Motor neuron (in vitro differentiated cells): Measurements from ENCODE around the gene PRLR. TPM values are rescaled to one million over a fixed set of nuclear protein-coding genes. Genes with fewer than 3 reads are reported as not detected.
"Not testable (repeated sequence)": the region's sequence is repeated elsewhere in the genome, so short reads cannot be mapped to it uniquely, and the experiment has no call there.

Experiments used
- ATAC-seq, 8 experiments: fragments of 200-7000 bp; cut with Tn5 transposase; replicated peaks in 6 of 8; 2 replicates each; pipeline ENCODE4 v1.8.0; 2021; ENCODE audit warnings: mild to moderate bottlenecking in 8 of 8, moderate library complexity in 8 of 8
- H3K27ac ChIP-seq, 2 donors: fragments of 250-450 bp; sonication (Bioruptor Pico); 2 replicates each; pipeline ENCODE4 v1.9.0; 2021; ENCODE audit warnings: antibody characterized with exemption in 2 of 2, mild to moderate bottlenecking in 2 of 2, moderate library complexity in 1 of 2
- H3K4me1 ChIP-seq, 2 donors: fragments of 250-450 bp; sonication (Bioruptor Pico); replicated peaks in 1 of 2; 2 replicates each; pipeline ENCODE4 v1.6.1; 2021; ENCODE audit warnings: antibody characterized with exemption in 2 of 2, mild to moderate bottlenecking in 2 of 2, moderate library complexity in 1 of 2
- H3K4me3 ChIP-seq, 5 donors: fragments of 250-450 bp; sonication (Bioruptor Pico); 2 replicates each; pipeline ENCODE4 v1.9.0; 2021; ENCODE audit warnings: antibody characterized with exemption in 5 of 5, mild to moderate bottlenecking in 5 of 5, moderate library complexity in 4 of 5
- WGBS, 10 experiments: fragments of 450-650 bp; shearing (Covaris generic); methylation state at CpG; one replicate each; pipeline ENCODE4 v1.0.0; 2022; 5-methylcytosine and 5-hydroxymethylcytosine counted together
- in situ Hi-C, 9 experiments: fragments of 400-800 bp; cut with MboI; loops; one replicate each; pipeline ENCODE4 v1.15.0; 2021; ENCODE audit warnings: low sequenced_read_pairs in 9 of 9, low pct_unique_long_range_greater_than_20kb in 2 of 9; ENCODE audit not compliant: unreplicated experiment in 9 of 9
- total RNA-seq, 8 experiments: library from RNA; unstranded; fragments of 300-600 nt; gene quantifications; 2 replicates each; pipeline versions ENCODE4 v1.2.3 to v1.2.4, GENCODE V29; 2022

The PRLR gene
- total RNA-seq, 8 experiments from 2014 or later: 0.22 to 6.6 (median 1.2) TPM

DNA sequence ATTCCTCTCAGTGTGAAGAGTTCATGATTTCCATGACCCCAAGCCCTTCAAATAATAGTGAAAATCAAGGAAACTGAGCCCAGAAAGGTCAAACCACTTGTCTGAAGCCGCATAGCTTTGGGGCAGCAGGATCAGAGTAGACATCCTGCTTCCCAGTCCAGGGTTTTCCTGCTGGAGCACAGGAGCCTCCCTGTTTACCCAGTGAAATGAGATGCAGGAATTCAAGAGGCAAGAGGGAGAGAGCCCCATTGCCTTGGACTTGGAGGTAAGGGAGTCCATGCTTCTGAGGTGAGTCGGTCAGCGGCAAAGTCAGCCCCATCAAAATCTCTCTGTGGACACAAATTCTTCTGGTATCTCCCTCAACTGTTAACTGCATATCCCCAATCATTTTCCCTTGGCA is 42.7 kb downstream of the PRLR start:
- in situ Hi-C loops: loop anchor here in 3 of 9 experiments (10.0 to 25.0 kb wide), 2 partner anchors 93 to 100 kb away; no protein-coding TSS in a partner anchor
- not testable (repeated sequence) for H3K4me3 ChIP-seq, H3K27ac ChIP-seq, H3K4me1 ChIP-seq
- WGBS, 10 experiments: 80 to 100% (median 100%) methylated on average over 1 to 3 of the region's 3 CpGs; no CpG with 5 or more reads in 7 of the 10 experiments
- ATAC-seq: peak in 1 of 8 experiments; percentile 62

DNA sequence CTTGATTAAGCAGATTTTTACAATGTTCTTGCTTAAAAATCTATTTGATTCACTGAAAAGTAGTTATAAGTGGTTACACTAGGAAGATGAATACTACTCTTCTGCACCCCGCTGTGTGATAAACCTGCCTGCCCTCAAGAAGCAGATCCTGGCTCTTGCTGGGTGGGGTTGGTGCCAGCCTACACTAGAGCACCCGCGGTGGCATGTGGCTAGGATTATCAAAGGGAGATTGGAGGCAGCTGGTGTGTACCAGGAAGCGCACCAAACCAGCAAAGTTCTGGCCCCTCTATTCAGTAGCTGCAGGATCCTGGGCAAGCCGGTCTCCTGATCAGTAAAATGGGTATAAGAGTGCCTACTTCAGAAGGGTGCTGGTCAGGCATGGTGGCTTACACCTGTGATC is 43.5 kb downstream of the PRLR start:
- Histone ChIP-seq H3K4me1 (no peaks in the 10 kb centered on the region), H3K27ac (no peak overlapping the region), H3K4me3 (no peak overlapping the region)
- 75 to 100% (median 92%) methylated on average over 1 to 4 of the region's 5 CpGs; no CpG with 5 or more reads in 5 of the 10 experiments for WGBS, 10 experiments
- no peak for ATAC-seq
- in situ Hi-C loops: loop anchor here in 3 of 9 experiments (10.0 to 25.0 kb wide), 2 partner anchors 92 to 99 kb away; no protein-coding TSS in a partner anchor

DNA sequence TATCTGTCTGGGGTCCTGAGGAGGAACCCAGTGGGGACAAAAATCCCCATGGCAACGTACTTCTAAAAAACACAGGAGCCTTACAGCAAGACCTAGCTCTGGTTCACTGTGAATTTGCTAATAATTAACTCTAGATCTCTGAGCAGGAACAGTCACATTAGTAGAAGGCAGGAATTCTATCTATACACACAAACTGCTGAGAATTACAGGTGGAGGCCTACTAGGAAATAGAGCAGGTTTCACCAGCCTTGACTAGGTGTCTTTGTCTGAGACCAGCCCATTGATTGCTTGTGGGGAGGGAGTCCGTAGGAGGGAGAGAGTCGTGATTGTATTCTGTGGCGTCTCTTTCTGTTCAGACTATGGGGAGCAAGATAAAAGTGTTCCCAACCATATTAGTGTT is 44.8 kb downstream of the PRLR start:
- H3K27ac ChIP-seq: no peak overlapping the region
- H3K4me1 ChIP-seq: no peaks in the 10 kb centered on the region
- 67 to 100% (median 80%) methylated on average over 1 to 4 of the region's 4 CpGs; no CpG with 5 or more reads in 3 of the 10 experiments for WGBS, 10 experiments
- in situ Hi-C loops: loop anchor here in 3 of 9 experiments (10.0 to 25.0 kb wide), 2 partner anchors 91 to 98 kb away; no protein-coding TSS in a partner anchor
- H3K4me3 ChIP-seq: no peak overlapping the region
- ATAC-seq: no peak

DNA sequence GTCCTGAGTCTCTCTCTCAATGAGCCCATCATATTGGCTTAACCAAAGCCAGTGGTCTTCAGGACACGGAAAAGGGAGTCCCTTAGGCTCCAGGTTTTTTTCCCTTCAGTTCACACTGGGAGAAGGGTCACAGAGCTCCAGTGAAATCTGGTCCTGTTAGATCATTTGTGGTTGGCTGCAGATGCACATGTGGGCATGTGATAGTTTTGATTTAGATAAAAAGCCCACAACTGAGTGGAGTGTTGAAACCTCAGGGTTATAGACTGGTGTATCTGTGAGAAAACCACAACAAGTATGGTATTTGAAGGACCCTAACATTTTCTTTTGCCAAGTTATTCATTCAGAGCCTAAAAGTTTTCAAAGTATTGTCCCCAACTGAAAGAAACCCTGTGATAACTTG is 46.7 kb downstream of the PRLR start:
- 80 to 100% methylated on average over 1 of the region's 1 CpG; no CpG with 5 or more reads in 8 of the 10 experiments for WGBS, 10 experiments
- H3K4me1 ChIP-seq: no peaks in the 10 kb centered on the region
- H3K4me3 ChIP-seq: no peak overlapping the region
- no peak for ATAC-seq
- no peak overlapping the region for H3K27ac ChIP-seq
- in situ Hi-C loops: loop anchor here in 3 of 9 experiments (10.0 to 25.0 kb wide), 2 partner anchors 89 to 96 kb away; no protein-coding TSS in a partner anchor

DNA sequence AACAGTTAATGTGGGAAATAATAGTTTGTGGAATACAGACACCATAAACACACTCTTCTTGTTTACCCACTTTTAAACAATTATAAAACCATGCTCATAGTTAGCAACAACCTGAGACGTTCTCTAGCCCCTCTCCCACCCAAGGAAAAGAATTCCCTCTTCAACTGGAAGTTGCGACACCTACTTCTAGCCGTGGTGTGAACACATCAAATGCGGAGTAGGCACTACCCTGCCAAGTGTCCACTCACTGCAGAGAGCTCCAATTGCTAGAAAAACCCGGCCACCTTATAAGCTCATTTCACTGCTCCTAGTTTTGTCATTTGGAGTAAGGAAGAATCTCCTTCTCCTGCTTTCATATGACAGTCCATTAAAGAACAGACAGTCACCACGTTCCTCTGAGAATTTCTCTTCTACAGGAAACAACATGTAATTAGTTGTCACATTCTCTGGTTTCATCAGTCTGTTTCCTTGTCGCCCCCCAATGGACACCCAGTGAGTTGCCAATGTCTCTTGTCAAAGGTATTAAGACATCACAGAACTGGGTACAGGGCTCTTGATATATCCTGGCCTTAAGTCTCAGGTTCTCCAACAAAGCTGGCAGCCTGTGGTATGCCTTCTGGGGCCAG is 47.3 kb downstream of the PRLR start:
- peak in 4 of 8 experiments; percentile 39 to 93 (median 86) for ATAC-seq
- WGBS, 10 experiments: 23 to 77% (median 58%) methylated on average over 1 to 7 of the region's 7 CpGs; no CpG with 5 or more reads in 1 of the 10 experiments
- Histone ChIP-seq H3K27ac (no peak overlapping the region), H3K4me3 (no peak overlapping the region), H3K4me1 (no peaks in the 10 kb centered on the region)
- in situ Hi-C loops: loop anchor here in 3 of 9 experiments (10.0 to 25.0 kb wide), 2 partner anchors 88 to 96 kb away; no protein-coding TSS in a partner anchor

DNA sequence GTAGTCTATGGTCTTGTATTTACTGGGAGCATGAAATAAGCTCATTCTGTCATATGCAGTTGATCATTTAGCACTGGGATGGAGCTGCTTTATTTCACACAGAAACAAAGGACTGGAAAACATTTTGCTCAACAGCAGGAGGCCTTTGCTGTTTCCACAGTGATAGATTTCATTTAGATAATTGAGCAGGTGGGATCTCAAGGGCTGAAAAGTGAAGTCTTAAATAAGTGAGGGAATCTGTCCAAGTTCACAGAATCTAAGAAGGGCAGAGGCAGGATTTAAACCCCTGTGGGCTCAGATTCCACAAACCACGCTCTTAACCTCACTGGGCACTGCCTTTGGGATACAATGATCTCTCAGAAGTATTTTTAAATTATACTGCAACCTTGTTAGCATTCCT is 47.8 kb downstream of the PRLR start:
- Histone ChIP-seq H3K4me1 (no peaks in the 10 kb centered on the region), H3K4me3 (no peak overlapping the region), H3K27ac (no peak overlapping the region)
- 83 to 100% (median 100%) methylated on average over 1 of the region's 1 CpG; no CpG with 5 or more reads in 4 of the 10 experiments for WGBS, 10 experiments
- no peak for ATAC-seq
- in situ Hi-C loops: loop anchor here in 3 of 9 experiments (10.0 to 25.0 kb wide), 2 partner anchors 88 to 95 kb away; no protein-coding TSS in a partner anchor

DNA sequence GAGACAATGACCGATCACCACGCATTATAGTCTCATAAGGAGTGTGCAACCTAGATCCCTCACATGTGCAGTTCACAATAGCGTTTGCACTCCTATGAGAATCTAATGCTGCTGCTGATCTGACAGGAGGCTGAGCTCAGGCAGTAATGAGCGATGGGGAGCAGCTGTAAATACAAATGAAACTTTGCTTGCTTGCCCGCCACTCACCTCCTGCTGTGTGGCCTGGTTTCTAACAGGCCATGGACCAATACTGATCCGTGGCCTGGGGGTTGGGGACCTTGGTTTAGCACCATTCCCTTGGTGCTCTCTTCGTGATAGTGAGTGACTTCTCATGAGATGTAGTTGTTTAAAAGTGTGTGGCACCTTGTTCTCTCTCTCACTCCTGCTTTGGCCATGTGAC is 50.2 kb downstream of the PRLR start:
- Histone ChIP-seq H3K27ac (no peak overlapping the region), H3K4me3 (no peak overlapping the region), H3K4me1 (no peaks in the 10 kb centered on the region)
- no peak for ATAC-seq
- 70 to 100% (median 98%) methylated on average over 1 to 6 of the region's 7 CpGs; no CpG with 5 or more reads in 4 of the 10 experiments for WGBS, 10 experiments
- in situ Hi-C loops: loop anchor here in 3 of 9 experiments (10.0 to 25.0 kb wide), 2 partner anchors 85 to 93 kb away; no protein-coding TSS in a partner anchor

DNA sequence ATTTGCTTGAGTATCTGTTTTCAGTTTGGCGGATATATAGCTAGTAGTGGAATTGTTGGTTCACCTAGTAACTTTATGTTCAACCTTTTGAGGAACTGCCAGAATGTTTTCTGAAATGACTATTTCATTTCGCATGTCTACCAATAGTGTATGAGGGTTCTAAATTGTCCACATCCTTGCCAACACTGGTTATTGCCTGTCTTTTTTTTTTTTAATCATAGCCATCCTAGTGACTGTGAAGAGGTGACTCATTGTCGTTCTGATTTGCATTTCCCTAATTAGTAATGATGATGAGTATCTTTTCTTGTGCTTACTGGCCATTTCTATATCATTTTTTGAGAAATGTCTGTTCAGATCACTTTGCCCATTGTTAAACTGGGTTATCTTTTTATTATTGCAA is 52.5 kb downstream of the PRLR start:
- Histone ChIP-seq H3K4me1 (no peaks in the 10 kb centered on the region), H3K4me3 (no peak overlapping the region), H3K27ac (no peak overlapping the region)
- in situ Hi-C loops: loop anchor here in 1 of 9 experiments (25.0 kb wide), 1 partner anchor 90 kb away; no protein-coding TSS in a partner anchor
- no peak for ATAC-seq
- 71 to 100% (median 94%) methylated on average over 2 to 3 of the region's 3 CpGs; no CpG with 5 or more reads in 1 of the 10 experiments for WGBS, 10 experiments

DNA sequence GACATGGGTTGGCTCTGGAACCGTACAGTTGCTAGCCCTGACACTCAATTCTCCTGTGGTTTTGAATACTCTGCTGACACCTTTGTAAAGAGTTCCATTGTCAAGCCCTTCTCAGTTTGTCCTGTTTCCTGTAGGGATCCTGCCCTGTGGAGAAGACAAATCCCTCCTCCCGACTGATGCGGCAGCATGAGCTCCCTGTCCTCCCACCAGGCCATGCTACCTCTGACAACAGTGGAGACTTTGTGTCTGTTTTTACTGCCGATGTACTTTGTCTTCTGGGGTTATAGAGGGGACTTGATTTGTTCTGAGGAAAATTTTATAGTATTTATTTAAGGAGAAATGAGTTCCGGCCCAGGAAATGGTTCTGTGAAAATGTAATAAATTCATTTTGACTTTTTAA is 57.8 kb downstream of the PRLR start:
- Histone ChIP-seq H3K27ac (no peak overlapping the region), H3K4me3 (no peak overlapping the region), H3K4me1 (no peaks in the 10 kb centered on the region)
- in situ Hi-C loops: no loop called here
- ATAC-seq: no peak
- 80 to 100% (median 86%) methylated on average over 1 to 4 of the region's 5 CpGs; no CpG with 5 or more reads in 2 of the 10 experiments for WGBS, 10 experiments

DNA sequence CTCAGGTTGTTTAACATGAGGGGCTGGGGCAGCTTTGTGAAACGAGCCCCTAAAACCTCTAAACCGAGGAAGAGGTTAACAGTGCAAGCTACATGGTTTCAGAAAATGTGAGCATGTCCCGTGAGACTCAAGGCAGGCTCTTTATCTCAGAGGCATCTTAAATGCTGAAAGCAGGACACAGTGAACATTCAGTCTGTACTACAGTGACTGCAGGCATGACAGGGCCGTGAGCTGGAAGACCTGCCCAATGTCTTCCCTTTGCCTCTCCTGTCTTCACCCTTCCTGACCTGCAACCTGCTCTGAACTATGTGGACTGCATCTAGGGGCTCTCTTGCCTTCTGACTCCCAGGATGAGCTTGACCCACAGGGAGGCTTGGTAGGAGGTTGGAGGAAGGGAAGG is 58.3 kb downstream of the PRLR start:
- in situ Hi-C loops: no loop called here
- Histone ChIP-seq H3K27ac (no peak overlapping the region), H3K4me3 (no peak overlapping the region), H3K4me1 (no peaks in the 10 kb centered on the region)
- no peak for ATAC-seq
- 56 to 89% (median 71%) methylated on average over 1 to 3 of the region's 4 CpGs; no CpG with 5 or more reads in 2 of the 10 experiments for WGBS, 10 experiments

DNA sequence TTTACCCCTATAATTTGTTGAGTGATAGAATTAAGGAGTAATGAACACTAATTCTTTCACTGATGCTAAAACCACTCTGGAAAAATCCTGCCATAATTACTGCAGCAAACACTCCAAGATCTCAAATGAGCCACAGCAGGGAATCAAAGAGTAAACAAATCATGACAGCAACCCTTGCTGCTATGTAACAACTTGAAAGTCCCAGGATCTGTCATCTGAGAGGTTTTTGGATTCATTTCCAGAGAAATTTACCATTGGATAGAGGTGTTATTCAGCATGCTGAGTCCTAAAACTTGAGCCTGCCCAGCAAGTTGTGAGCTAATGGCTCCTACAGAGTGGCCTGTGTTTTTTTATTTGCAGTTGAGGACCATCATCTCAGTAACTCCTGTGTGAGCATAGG is 59.2 kb downstream of the PRLR start:
- ATAC-seq: no peak
- in situ Hi-C loops: no loop called here
- no peak overlapping the region for H3K4me3 ChIP-seq
- H3K4me1 ChIP-seq: no peaks in the 10 kb centered on the region
- no peak overlapping the region for H3K27ac ChIP-seq

DNA sequence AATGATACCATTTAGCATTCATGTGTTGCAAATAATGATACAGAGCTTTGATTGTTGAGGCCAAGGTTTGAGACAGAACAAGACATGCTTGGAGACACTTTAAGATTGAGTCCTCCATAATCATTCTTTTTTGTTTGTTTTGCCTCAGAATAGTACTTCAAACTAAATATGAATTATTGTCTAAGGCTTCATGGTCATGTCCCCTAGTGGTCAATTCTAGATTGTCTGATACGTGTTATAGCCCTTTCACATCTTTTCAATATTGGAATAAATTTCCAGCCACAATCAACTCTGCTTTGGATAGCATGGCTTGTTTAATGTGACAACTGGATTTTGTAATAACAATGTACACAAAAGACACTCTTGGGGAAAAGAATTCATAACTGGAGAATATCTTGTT is 64.2 kb downstream of the PRLR start:
- no peak overlapping the region for H3K4me3 ChIP-seq
- ATAC-seq: no peak
- H3K4me1 ChIP-seq: no peaks in the 10 kb centered on the region
- WGBS, 10 experiments: 33 to 100% (median 67%) methylated on average over 1 of the region's 1 CpG; no CpG with 5 or more reads in 2 of the 10 experiments
- H3K27ac ChIP-seq: no peak overlapping the region
- in situ Hi-C loops: no loop called here

DNA sequence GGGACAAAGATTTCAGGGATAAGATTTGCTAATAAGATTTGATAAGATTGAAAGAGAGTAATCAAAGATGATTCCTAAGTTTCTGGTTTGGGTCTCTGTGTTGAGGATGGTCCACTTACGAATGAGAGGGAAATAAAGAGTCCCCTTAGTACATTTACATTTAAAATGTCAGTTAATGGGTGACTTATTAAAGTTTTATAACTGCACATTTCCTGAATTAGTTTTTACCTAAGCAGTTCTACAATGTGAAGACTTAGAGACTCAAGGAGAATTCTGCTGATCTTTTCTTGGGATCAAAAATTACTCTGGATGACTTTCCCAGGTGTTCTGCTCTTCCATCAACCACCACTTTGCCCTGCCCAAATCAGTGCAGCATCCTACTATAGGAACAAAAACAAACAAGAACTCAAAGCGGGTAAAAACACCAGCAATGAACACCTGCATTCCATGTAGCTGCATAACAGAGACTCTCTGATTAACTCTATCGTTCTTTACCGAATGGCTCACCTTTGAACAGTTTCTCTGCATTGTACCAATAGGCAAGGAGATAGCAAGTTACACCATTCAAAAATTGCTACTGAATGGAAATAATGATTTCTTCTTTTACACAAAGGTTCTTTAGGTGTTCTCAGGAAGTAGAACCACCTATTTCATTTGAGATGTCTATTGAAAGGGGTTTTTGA is 65.3 kb downstream of the PRLR start:
- 77 to 100% (median 83%) methylated on average over 1 to 4 of the region's 4 CpGs; no CpG with 5 or more reads in 1 of the 10 experiments for WGBS, 10 experiments
- Histone ChIP-seq H3K4me1 (no peaks in the 10 kb centered on the region), H3K4me3 (no peak overlapping the region), H3K27ac (no peak overlapping the region)
- in situ Hi-C loops: no loop called here
- no peak for ATAC-seq
